Germinal center (tissue), 1 donor: ENCODE data around the gene GGCX.

Experiments
- DNase-seq: peaks from one replicate; pipeline ENCODE4 v3.0.0; 2012; ENCODE audit warnings: mixed read lengths, low spot score

GGCX gene

DNA sequence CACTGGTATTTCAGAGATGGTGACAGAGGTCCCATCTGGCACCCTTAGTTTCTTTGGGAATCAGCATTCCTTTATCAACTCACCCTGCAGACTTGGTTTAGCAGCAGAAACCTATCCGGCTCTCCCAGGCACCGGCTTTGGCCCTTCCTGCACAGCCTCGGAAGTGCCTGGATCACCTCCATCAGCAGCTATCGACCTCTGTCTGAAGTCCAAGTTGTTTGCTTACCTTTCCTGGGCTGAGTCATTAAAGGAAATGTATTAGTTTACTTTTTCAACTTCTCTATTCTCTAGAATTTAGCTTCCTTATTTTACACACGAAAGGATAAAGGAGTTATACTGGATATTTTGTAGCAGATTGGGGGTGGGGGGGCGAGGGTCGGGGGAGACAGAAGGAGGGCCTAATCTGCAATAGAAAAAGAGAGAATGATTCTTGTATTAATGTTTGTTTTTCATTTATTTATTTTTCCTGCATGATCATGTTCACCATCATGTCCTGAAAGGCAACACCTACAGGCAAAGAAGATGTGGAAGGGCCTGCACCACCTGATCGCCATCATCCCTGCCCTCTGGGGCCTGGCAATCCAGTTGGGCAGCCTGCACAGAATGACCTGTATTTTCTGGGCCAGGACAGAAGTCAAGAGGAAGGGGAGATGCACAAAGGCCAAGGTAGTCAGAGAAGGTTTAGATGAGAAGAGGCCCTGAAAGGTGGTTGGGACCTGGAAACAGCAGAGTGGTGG, 44.5 kb downstream of the GGCX start:
- no peak for DNase-seq

- DNase-seq = no peak
These were observed 47.0 kb downstream of the GGCX start for GRCh38 chr2:85514323-85514722.

- no peak for DNase-seq
These were observed 50.1 kb downstream of the GGCX start for GRCh38 chr2:85511008-85511811.

DNA sequence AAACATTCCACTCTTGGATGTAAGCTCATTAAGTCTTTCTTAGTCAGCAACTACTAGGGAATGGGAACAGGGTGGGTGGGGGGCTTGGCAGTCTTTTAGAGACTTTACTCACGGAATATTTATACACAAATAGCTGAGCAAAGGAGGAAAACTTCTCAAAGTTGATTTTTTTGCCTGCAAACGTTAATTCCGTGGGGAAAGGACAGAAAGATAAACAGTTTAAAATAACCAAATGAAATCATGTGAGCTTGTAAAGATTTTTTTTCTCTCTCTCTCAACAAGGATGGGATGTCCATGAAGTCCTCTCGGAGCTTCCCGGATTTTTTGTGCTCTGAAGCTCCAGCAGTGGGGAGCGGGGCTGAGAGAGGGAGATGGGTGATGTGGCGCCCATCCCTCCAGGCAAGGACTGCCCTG, 54.5 kb downstream of the GGCX start:
- DNase-seq = no peak

DNA sequence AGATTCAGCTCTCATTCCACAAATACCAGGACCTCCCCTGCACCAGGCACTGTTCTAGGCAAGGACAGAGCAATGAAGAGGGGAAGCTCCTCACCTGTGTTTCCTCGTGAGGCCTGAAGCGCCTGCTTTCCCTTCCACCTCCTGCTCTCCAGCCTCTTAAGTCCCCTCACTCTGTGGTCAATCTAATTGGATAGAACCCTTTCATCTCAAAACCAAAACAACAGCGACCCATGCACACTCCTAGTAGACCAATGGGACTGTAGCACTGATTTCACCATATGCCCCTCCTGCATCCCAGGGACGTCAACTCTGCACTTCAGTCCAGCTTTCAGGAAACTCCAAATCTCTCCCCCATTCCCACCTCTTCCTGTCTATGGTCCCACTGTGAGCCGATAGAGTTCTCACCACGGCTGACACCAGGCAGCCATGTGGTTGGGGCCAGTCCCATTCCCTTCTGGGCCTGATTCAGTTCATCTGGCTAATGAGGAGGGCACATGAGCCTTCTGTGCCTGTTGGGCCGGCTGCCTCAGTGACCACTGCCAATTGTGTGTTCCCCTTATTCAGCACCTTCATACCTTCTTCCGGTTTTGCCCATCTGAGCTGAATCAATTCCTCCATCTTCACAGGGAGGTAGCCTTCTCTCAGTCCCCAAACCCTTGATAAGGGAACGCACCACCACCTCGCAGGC, 55.6 kb downstream of the GGCX start:
- no peak for DNase-seq

DNA sequence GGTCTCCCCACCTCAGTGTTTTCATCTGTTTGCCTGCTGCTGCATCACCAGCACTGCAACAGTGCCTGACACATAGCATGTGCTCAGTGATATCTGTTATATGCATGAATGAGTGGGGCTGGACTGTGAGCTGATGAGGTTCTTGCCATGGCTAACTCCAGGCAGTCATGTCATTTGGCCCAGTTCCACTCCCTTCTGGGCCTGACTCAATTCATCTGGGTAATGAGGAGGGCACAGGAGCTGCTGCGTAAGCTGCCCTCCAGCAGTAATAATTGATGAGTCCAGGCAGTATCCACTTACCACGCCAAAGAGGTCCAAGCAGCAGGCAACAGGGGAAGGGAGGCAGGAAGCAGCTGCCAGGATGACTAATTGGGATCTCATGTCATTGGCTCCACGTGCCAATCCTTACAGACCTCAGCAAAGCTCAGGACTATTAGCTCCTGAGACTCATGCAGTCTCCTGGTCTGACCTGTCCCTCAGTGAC, 56.5 kb downstream of the GGCX start:
- DNase-seq = no peak

DNA sequence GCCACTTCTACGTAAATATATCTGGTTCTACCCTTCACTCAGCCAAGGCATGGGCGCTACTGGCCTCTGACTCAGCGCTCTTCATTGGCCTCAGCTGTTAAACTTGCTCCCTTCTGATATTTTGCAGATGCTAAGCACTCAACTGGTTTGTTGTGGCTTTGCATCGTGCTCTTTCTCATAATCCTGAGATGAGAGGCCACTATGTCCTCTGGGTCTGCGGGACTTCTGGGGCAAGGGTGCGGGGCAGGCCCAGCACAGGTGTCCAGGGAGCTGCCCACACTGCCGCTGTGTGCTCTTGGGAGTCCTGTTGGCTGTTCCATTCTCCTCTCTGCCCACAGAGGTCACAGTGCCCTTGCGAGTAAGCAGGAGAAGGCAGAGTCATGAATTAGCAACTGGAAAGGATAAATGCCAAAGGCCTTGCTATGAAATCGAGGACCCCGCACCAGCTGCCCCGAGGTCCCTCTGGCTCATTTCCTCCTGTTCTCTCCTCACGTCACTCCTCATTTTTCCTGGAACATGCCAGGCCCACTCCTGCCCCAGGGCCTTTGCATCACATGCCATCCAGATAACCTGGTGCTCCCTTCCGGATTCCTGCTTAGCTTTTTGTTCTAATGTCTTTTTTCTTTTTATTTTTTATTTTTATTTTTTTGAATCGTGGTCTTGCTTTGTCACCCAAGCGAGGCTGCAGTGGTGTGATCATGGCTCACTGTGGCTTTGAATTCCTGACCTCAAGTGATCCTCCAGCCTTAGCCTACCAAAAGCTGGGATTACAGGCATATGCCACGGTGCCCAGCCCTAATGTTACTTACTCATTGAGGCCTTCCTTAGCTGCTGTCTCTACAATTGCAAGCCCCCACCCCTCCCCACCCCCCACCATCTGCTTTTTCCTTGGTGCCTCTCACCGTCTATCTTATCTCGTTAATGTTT, 57.2 kb downstream of the GGCX start:
- no peak for DNase-seq

DNA sequence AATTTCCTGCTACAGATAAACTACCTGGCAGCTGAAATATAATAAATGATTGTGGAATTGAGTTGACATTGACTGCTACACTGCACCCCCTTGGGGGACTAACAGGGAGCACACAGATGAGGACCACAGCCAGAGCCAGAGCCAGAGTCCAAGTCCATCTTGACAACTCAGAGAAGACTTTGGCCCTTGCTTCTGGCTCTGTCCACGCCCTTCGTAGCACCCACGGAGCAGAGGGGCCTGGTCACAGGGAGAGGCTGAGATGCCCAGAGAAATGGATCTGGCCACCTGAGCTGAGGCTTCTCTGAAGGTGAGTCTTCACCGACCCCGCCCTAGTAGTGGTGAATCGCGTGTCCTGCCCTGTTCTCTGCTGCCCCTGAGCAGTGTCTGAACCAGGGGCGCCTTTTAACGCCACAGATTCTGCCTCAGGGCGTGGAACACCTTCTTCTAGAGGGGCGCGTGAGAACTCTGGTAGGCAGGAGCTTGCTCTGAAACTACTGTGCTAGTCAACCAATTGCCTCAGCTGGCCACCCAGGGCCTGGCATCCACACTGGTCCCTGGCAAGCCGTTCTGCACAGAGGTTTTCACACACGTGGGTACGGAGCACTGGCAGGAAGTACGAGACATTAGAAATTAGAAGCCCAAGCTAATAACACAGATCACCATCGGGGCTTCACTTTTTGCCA, 58.0 kb downstream of the GGCX start:
- no peak for DNase-seq

GRCh38 chr2:85502720-85503119, 58.6 kb downstream of the GGCX start:
- DNase-seq = no peak

- no peak for DNase-seq
These were observed 60.0 kb downstream of the GGCX start for GRCh38 chr2:85501248-85501647.

- no peak for DNase-seq
These were observed 63.2 kb downstream of the GGCX start for GRCh38 chr2:85497944-85498630.

DNA sequence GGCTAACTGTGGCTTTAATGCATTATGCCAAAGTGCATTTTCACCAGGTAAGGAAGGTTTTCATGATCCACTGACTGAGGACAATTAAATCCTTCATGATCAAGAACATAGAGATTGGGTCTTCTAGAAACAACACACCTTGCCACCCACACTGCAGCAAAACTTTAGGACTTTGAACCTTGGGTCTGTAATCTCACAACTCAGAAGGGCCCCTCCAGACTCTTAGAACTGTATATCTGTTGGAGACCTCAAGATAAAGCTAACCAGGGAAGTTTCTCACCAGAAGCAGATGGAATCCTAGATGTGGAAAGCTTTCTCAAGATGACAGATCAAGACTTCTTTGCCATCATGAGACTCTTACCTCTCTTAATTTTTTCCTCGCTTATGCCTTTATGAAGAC, 64.9 kb downstream of the GGCX start:
- DNase-seq = no peak
